OCI-LY3 (cell line): ENCODE measurements around the gene GON4L.
A peak's percentile ranks its signal among the peaks of the same experiment; 100 is the strongest.
"Not testable (repeated sequence)": the region's sequence is repeated elsewhere in the genome, so short reads cannot be mapped to it uniquely, and the experiment has no call there.

ENCODE experiments used
- H2AFZ ChIP-seq: fragments of 200-600, 300-600 bp; shearing (Covaris generic); 2 replicates; pipeline ENCODE4 v1.6.0; 2014; ENCODE audit warnings: antibody characterized with exemption, low read depth, low read length
- H3K27ac ChIP-seq: fragments of 200-600, 300-600 bp; sonication (generic); 2 replicates; pipeline ENCODE4 v1.5.1; 2014; ENCODE audit warnings: mild to moderate bottlenecking, low read length, moderate library complexity, mixed read lengths
- H3K27me3 ChIP-seq: fragments of 200-600, 300-600 bp; sonication (generic); 2 replicates; pipeline ENCODE4 v1.6.1; 2014; ENCODE audit warnings: low read depth, low read length, mixed read lengths
- H3K36me3 ChIP-seq: fragments of 200-600, 300-600 bp; sonication (generic); replicated peaks from 2 replicates; pipeline ENCODE3; 2014; ENCODE audit warnings: low read depth, low read length, mixed read lengths
- H3K4me1 ChIP-seq: fragments of 300-600, 200-600 bp; sonication (generic); 2 replicates; pipeline ENCODE4 v1.6.1; 2014; ENCODE audit warnings: low read length, mixed read lengths
- H3K4me2 ChIP-seq: fragments of 200-600, 300-600 bp; sonication (generic); 2 replicates; pipeline ENCODE4 v1.6.1; 2014; ENCODE audit warnings: low read length, mixed read lengths
- H3K4me3 ChIP-seq: fragments of 300-600, 200-600 bp; sonication (generic); 2 replicates; pipeline ENCODE4 v1.5.1; 2014; ENCODE audit warnings: antibody characterized with exemption, mild to moderate bottlenecking, low read length, moderate library complexity
- H3K79me2 ChIP-seq: fragments of 300-600, 200-600 bp; shearing (Covaris generic); 2 replicates; pipeline ENCODE4 v1.6.1; 2014; ENCODE audit warnings: mild to moderate bottlenecking, low read length, mixed read lengths
- H3K9ac ChIP-seq: fragments of 300-600, 200-600 bp; shearing (Covaris generic); 2 replicates; pipeline ENCODE4 v1.6.0; 2014; ENCODE audit warnings: mild to moderate bottlenecking, low read length, moderate library complexity
- H3K9me3 ChIP-seq: fragments of 200-600, 300-600 bp; shearing (Covaris generic); 2 replicates; pipeline ENCODE4 v1.6.1; 2014; ENCODE audit warnings: low read length, mixed read lengths; ENCODE audit not compliant: insufficient read depth
- H4K20me1 ChIP-seq: fragments of 200-600, 300-600 bp; sonication (generic); 2 replicates; pipeline ENCODE4 v1.6.1; 2016; ENCODE audit warnings: low read length, mixed read lengths; ENCODE audit not compliant: insufficient read depth
- EZH2phosphoT487 ChIP-seq: fragments of 200-600 bp; shearing (Covaris generic); IDR thresholded peaks from 2 replicates; pipeline ENCODE4 v1.6.1; 2018; ENCODE audit warnings: antibody characterized with exemption, mixed run types, low read depth
- TF ChIP-seq, protein P1 (sequence below): fragments of 200-600, 300-600 bp; sonication (generic); IDR thresholded peaks from 2 replicates; pipeline ENCODE4 v1.5.1; 2014; ENCODE audit warnings: antibody characterized with exemption, low read length, low read depth

The GON4L gene

GRCh38 chr1:155729031-155729898 is 127.7 kb downstream of the GON4L start:
- no peak overlapping the region for H3K4me2 ChIP-seq
- no peaks in the 10 kb centered on the region for H3K4me1 ChIP-seq
- no peaks in the 10 kb centered on the region for H4K20me1 ChIP-seq
- H3K9ac ChIP-seq = no peak overlapping the region
- TF ChIP-seq, protein P1, sequence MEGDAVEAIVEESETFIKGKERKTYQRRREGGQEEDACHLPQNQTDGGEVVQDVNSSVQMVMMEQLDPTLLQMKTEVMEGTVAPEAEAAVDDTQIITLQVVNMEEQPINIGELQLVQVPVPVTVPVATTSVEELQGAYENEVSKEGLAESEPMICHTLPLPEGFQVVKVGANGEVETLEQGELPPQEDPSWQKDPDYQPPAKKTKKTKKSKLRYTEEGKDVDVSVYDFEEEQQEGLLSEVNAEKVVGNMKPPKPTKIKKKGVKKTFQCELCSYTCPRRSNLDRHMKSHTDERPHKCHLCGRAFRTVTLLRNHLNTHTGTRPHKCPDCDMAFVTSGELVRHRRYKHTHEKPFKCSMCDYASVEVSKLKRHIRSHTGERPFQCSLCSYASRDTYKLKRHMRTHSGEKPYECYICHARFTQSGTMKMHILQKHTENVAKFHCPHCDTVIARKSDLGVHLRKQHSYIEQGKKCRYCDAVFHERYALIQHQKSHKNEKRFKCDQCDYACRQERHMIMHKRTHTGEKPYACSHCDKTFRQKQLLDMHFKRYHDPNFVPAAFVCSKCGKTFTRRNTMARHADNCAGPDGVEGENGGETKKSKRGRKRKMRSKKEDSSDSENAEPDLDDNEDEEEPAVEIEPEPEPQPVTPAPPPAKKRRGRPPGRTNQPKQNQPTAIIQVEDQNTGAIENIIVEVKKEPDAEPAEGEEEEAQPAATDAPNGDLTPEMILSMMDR = peak; percentile 78
- no peak for TF ChIP-seq EZH2phosphoT487
- H2AFZ ChIP-seq = no peak overlapping the region
- no peak overlapping the region for H3K27ac ChIP-seq
- no peak overlapping the region for H3K4me3 ChIP-seq
- no peaks in the 10 kb centered on the region for H3K9me3 ChIP-seq
- no peaks in the 10 kb centered on the region for H3K79me2 ChIP-seq
- peaks cover 33% of the 10 kb centered on the region for H3K36me3 ChIP-seq
- no peaks in the 10 kb centered on the region for H3K27me3 ChIP-seq

GRCh38 chr1:155725142-155725541 is 131.9 kb downstream of the GON4L start:
- no peaks in the 10 kb centered on the region for H3K9me3 ChIP-seq
- H3K4me3 ChIP-seq = no peak overlapping the region
- no peak overlapping the region for H3K27ac ChIP-seq
- H3K27me3 ChIP-seq = no peaks in the 10 kb centered on the region
- peaks cover 25% of the 10 kb centered on the region for H3K36me3 ChIP-seq
- no peak overlapping the region for H3K9ac ChIP-seq
- H4K20me1 ChIP-seq = no peaks in the 10 kb centered on the region
- H3K79me2 ChIP-seq = 0 out of 2 replicates have a peak, but pooled peaks cover 3% of the 10 kb centered on the region
- H3K4me2 ChIP-seq = no peak overlapping the region
- H3K4me1 ChIP-seq = no peaks in the 10 kb centered on the region
- TF ChIP-seq EZH2phosphoT487 = no peak
- TF ChIP-seq, protein P1 = no peak
- no peak overlapping the region for H2AFZ ChIP-seq

DNA sequence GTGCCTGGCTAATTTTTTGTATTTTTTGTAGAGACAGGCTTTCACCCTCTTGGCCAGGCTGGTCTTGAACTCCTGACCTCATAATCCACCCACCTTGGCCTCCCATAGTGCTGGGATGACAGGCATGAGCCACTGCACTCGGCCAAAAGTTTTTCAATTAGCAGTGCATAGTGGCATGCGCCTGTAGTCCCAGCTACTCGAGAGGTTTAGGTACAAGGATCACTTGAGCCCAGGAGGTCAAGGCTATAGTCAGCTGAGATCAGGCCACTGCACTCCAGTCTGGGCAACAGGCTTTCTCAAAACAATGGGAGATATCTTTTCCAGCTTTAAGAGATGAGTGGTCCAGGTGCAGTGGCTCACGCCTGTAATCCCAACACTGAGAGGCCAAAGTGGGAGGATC is 137.3 kb downstream of the GON4L start:
- Histone ChIP-seq H3K9me3 (no peaks in the 10 kb centered on the region), H3K36me3 (peaks cover 25% of the 10 kb centered on the region), H3K79me2 (peaks cover 42% of the 10 kb centered on the region)

GRCh38 chr1:155718524-155719115 is 138.4 kb downstream of the GON4L start:
- not testable (repeated sequence) for H3K27ac ChIP-seq, H3K4me3 ChIP-seq, H4K20me1 ChIP-seq, H3K4me2 ChIP-seq, H3K27me3 ChIP-seq, H3K9me3 ChIP-seq, H2AFZ ChIP-seq, H3K9ac ChIP-seq
- peaks cover 34% of the 10 kb centered on the region for H3K4me1 ChIP-seq
- peaks cover 52% of the 10 kb centered on the region for H3K79me2 ChIP-seq
- peaks cover 25% of the 10 kb centered on the region for H3K36me3 ChIP-seq

More for the DNA sequence above, 137.3 kb downstream of the GON4L start:
- TF ChIP-seq, protein P1 = no peak
- TF ChIP-seq EZH2phosphoT487 = no peak
- Histone ChIP-seq H4K20me1 (no peaks in the 10 kb centered on the region), H3K4me2 (no peak overlapping the region), H3K27me3 (no peaks in the 10 kb centered on the region), H3K4me1 (peaks cover 32% of the 10 kb centered on the region), H3K4me3 (no peak overlapping the region), H3K9ac (no peak overlapping the region), H2AFZ (no peak overlapping the region), H3K27ac (no peak overlapping the region)
